Activated CD4-positive, alpha-beta T cell treated with anti-CD3 and anti-CD28 coated beads for 48 hours (primary cell): ENCODE results near the gene KRTAP10-11.
A peak's percentile ranks its signal among the peaks of the same experiment; 100 is the strongest.
"Not testable (repeated sequence)": the region's sequence is repeated elsewhere in the genome, so short reads cannot be mapped to it uniquely, and the experiment has no call there.

ENCODE experiments used
- DNase-seq: peaks from one replicate; pipeline ENCODE4 v3.0.0-alpha.2; 2020

The KRTAP10-11 gene

GRCh38 chr21:44640761-44641160 lies 5.5 kb upstream of the KRTAP10-11 start:
- no peak for DNase-seq

DNA sequence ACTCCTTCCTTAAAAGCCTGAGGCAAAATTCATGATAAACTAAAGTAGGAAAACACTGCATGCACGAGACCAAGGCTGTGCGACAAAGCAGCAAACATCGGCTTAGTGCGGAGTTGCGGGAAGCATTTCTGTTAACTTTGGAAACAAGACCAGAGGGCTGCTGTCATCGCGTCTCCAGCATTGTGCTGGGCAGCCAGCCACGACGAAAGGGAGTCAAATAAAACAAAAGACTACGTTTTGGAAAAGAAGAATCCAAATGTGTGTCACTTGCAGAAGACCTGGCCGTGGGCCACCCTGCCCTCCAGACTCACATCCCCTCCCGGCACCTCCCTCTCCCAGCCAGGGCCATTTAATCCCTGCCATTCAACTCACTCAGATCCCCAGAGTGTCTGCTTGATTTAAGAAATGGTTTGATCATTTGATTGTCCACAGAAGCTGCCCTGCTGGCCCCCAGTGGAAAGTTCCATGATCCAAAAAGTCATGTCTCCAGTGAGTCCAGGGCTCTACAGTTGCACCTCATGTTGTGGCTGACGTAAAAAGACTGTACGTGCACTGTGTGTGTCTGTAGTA lies 2.4 kb upstream of the KRTAP10-11 start:
- no peak for DNase-seq

- DNase-seq = no peak
These were observed 1.3 kb upstream of the KRTAP10-11 start for GRCh38 chr21:44644878-44645277.

DNA sequence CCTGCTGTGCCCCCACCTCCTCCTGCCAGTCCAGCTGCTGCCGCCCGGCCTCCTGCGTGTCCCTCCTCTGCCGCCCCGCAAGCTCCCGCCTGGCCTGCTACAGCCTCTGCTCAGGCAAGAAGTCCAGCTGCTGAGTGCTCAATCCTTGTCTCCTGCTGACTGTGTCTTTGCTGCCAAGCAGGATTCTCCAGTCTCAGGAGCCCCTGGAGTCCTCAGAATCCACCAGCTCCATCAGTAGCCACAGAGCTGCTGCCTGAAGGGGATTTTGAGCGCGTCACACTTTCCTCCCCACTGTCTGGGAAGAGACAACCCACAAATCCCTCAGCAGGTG lies 973 bp downstream of the KRTAP10-11 start:
- DNase-seq = no peak

DNA sequence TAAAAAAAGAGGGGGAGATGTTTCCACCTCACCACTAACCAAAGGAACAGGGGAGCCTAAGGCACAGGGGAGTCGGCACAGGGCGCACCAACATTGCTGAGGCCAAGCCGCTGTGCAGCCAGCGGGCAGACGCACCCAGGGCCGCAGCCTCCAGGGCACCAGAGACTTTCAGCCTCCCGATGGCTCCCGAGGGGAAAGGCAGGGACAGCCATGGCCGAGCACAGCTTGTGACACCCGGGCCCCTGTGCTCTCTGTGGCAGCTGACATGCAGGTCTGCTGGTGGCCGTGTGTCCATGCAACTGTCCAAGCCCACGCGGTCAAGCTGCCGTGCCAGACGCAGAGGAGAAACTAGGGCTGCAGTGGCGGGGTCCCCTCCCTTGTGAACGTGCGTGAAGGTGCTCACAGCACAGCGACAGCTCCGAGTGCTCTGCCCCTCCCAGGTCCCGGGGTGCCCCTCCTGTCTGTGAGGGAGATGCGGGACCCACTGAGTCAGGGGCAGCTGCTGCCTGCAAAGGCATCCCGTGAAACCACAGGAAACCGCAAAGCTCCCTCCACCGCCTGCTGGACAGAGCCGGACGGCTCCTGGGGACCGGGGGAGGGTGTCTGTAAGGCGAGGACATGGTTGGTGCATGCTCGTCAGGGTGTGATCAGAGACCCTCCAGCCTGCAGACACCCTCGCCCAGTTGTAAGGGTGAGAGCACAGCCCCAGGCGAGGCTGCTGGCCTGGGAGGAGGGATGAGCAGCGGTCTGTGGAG lies 2.5 kb downstream of the KRTAP10-11 start:
- no peak for DNase-seq

GRCh38 chr21:44649521-44650100 lies 3.4 kb downstream of the KRTAP10-11 start:
- DNase-seq = no peak

GRCh38 chr21:44650265-44650972 lies 4.2 kb downstream of the KRTAP10-11 start:
- DNase-seq = no peak

DNA sequence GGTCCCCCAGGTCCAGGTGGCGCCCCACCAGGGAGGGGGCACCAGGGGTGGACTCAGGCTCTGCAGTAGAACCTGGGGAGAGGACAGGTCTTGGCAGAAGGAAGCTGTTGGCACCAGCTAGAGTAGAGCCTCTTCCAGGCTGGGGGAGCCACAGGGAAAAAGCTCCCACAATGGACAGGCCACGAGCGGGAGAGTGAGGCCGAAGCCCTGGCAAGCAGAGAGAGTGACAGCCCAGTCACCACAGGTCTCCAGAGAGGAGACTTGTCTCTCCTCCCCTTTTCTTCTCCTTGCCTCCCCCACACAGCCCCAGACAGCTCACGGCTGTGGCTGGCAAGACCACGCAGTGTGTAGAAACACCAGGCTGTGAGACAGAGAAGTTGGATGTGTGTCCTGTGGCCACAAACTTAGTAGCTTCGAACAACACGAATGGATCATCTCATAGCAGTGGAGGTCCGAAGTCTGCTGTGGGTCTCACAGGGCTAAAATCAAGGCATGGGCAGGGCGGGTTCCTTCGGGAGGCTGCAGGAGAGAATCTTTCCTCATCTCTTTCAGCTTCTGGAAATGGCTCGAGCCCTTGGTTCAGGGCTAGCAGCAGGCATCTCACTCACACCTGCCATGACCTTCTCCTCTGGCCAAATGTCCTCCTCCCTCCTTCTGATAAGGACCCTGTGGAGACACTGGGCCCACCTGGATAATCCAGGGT lies 4.9 kb downstream of the KRTAP10-11 start:
- DNase-seq = no peak

DNA sequence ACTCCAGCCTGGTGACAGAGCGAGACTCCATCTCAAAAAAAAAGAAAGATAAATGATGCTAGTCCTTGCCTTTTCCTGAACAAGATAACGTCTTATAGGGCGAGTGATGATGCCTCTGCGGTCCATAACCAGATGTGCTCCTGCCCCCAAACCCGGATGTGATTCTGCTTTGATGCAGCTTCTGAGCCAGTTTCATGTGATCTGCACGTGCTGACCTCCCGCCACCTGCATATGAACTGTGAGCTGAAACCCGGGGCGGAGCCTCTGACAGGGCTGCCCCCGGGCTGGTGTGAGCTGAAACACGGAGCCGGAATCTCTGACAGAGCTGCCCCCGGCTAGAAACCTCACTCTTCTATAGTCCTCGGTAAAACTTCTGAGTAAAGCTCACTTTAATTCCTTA lies 6.9 kb downstream of the KRTAP10-11 start:
- DNase-seq = no peak

GRCh38 chr21:44653656-44654575 lies 7.7 kb downstream of the KRTAP10-11 start:
- DNase-seq = peak; percentile 16

DNA sequence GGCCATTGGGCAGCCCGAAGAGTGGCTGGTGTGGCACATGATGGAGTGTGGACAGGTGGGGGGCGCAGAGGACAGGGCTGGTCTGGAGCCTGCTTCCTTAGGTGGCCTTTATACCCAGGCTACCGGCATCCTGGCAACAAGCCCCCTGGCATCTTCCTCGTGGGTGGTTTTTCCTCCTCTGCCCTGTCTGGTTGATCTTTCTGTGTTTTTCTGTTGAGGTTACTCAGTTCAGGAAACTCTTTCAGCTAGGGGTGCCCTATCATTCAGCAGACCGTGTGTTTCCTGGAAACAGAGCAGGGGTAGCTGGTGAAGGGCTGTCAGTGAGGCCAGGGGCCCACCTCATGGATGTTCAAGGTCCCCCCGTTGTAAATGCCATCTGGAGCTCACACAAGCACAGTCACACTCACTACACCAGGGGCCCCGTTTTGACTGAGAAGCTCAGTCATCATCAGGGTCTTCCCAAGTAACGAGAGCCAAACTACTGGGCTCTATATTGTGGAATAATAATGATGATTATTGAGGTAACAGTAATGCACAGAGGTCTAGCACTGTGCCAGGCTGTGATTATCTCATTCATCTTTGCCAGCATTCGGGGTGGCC lies 8.5 kb downstream of the KRTAP10-11 start, which contains the start of gene KRTAP12-4:
KRTAP12-4 (minus strand) TSS at position 84 of the 600 bp plus-strand sequence; CDS start at position 39, 45 bp downstream.
- no peak for DNase-seq

GRCh38 chr21:44656868-44657267 lies 10.7 kb downstream of the KRTAP10-11 start:
- no peak for DNase-seq

DNA sequence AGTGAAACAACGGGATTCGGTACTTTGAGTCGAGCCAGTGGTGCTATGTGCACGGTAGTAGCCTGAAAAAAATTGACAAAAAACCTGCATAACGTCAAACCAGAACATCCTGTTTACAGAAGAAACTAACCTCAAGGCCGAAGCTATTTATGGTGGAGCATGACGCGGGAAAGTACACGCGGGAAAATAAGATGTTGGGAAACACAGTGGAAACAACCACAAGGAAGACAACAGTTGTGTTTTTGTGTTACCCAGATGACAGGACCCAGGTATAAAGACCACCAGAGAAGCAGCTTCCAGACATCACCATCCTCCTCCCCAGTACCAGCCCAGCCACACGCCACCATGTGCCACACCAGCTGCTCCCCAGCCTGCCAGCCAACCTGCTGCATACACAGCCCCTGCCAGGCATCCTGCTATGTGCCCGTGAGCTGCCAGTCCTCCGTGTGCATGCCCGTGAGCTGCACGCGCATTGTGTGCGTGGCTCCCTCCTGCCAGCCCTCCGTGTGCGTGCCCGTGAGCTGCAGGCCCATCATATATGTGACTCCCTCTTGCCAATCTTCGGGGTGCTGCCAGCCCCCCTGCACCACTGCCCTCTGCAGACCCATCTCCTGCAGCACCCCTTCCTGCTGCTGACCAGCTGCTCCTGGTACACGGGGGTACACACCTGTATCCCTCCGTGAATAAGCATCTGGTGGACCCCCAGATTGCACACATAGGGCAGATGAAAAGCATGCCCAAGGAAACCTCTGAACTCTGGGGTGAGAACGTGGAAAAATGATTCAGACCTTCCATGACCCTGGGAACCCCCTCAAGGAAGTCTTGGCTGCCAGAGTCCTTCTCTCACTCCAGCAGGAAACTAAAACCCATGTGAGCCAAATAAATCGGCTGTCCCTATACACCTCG lies 11.7 kb downstream of the KRTAP10-11 start, which contains the start of gene KRTAP12-3:
KRTAP12-3 (plus strand) TSS at position 298 of the 906 bp plus-strand sequence; CDS start at position 346, 48 bp downstream.
- DNase-seq = peak; percentile 17

DNA sequence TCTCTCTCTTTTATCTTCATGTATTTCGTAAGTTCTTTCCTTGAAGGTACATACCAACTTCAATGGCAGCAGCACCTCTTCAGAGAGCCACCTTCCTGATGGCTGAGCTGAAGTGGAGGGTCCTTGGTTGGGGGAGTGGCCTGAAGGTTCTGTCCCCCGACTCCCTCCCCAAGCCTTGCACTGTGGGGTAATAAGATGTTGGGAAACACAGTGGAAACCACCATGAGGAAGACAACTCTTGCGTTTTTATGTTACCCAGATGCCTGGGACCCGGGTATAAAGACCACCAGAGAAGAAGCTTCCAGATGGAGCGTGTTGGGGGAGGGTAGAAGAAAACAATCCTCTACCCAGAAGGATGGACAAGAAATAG lies 12.3 kb downstream of the KRTAP10-11 start:
- no peak for DNase-seq

DNA sequence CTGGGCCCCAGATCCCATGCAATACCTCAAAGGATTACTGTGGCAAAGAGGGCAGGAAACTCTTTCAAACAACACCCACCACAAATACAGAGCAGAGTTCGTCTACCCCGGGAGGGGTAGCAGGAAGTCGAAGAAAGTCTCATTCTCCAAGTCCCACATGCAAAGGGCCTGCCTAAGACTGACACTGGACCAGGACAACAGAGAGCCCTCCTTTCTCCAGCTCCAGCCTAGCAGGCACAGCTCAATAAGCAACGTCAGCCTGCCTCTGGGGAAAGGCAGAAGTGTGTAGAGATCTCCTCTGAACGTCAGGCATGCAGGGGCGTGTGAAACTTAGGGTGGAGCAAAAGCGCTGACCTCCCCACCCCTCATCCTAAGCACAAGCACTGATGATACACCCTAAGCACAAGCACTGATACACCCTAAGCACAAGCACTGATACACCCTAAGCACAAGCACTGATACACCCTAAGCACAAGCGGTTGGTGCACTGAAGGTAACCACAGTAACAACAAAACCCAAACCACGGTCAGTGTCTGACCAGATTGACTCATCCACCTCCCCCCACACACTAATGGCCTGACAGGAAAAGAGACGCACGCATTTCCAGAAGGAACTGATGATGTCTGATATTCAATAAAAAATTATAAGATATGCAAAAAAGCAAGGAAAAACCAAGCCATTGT lies 12.8 kb downstream of the KRTAP10-11 start:
- no peak for DNase-seq

DNA sequence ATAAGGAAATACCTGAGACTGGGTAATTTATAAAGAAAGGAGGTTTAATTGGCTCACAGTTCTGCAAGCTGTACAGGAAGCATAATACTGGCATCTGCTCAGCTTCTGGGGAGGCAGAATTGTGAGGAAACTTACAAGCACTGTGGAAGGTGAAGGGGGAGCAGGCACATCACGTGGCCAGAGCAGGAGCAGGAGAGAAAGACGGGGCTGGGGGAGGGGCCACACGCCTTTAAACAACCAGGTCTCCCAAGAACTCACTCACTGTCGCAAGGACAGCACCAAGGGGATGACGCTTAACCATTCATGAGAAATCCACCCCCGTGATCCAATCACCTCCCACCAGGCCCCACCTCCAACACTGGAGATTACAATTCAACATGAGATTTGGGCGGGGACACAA lies 15.4 kb downstream of the KRTAP10-11 start:
- not testable (repeated sequence) for DNase-seq

DNA sequence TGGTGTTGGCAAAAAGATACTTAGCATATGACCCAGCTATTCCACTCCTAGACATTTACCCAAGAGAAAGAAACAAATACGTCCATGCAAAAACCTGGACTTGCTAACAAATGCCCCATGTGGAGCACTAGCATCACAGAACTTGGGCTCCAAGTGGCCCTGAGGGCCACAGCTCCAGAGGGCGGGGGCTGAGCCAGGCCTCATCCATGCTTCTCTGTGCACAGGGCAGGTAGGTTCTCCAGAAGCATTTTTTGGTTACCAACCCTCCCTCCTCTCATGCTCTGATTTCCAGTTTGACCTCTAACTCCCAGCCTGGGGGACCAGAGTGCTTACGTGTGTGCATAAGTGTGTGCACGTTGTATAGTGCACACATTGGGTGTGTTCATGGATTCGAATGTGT lies 18.5 kb downstream of the KRTAP10-11 start:
- no peak for DNase-seq

GRCh38 chr21:44666401-44667320 lies 20.4 kb downstream of the KRTAP10-11 start, which contains the start of gene KRTAP12-2:
KRTAP12-2 (minus strand) TSS chr21:44666927; CDS start chr21:44666886, 41 bp downstream.
- no peak for DNase-seq
